Endothelial cell of umbilical vein (primary cell): ENCODE measurements around the gene RPS21. TPM values are rescaled to one million over a fixed set of nuclear protein-coding genes. Genes with fewer than 3 reads are reported as not detected.

Source experiments
- BruUV-seq: library from RNA; stranded (reverse); fragments of 400-500 nt; replicated peaks from 2 replicates; lab custom pipeline; 2021; lab: Mats Ljungman, UMichigan
- CTCF ChIA-PET: fragments of 300-600, 350-600 bp; sonication (Branson Sonifier 250); formaldehyde crosslinking; loops from one replicate; lab custom pipeline; 2021; ENCODE audit warnings: antibody characterized with exemption, inconsistent platforms; lab: Charles Lee
- POLR2A ChIA-PET: fragments of 300-600, 350-600 bp; sonication (Branson Sonifier 250); formaldehyde crosslinking; loops from one replicate; lab custom pipeline; 2021; ENCODE audit warnings: antibody characterized with exemption, inconsistent platforms; lab: Charles Lee
- DNase-seq: peaks from one replicate; pipeline ENCODE4 v3.0.0-alpha.2; 2011; ENCODE audit warnings: low read depth, low spot score
- FAIRE-seq: peaks from 2 replicates; lab custom pipeline; 2011; peaks lifted over from hg19 to GRCh38; lab: Jason Lieb, UNC
- H2AFZ ChIP-seq: 2 replicates; pipeline ENCODE4 v1.6.0; 2012; ENCODE audit warnings: low read depth, low read length, control low read depth, inconsistent platforms
- H3K27ac ChIP-seq: 2 replicates; pipeline ENCODE4 v1.5.1; 2011; ENCODE audit warnings: low read depth, mild to moderate bottlenecking, control low read depth, low read length, moderate library complexity; ENCODE audit not compliant: insufficient read depth
- H3K27me3 ChIP-seq, 2 experiments: 2 replicates each; pipeline versions ENCODE4 v1.6.0 to v1.6.1; 2011; ENCODE audit warnings: low read length in 2 of 2, mixed read lengths in 1 of 2; ENCODE audit not compliant: control insufficient read depth in 2 of 2, insufficient read depth in 2 of 2
- H3K36me3 ChIP-seq, 2 experiments: 2 replicates in 1 of 2; 3 replicates in 1 of 2; pipeline ENCODE4 v1.5.1; 2011; ENCODE audit warnings: low read length in 2 of 2, mild to moderate bottlenecking in 1 of 2, moderate library complexity in 1 of 2; ENCODE audit not compliant: control insufficient read depth in 2 of 2, insufficient read depth in 2 of 2; ENCODE audit errors: extremely low read depth in 1 of 2
- H3K4me1 ChIP-seq: 3 replicates; pipeline ENCODE4 v1.5.1; 2011; ENCODE audit warnings: mild to moderate bottlenecking, low read length; ENCODE audit not compliant: control insufficient read depth, insufficient read depth; ENCODE audit errors: extremely low read depth
- H3K4me2 ChIP-seq: 2 replicates; pipeline ENCODE4 v1.6.1; 2011; ENCODE audit warnings: low read length, control low read depth, mixed read lengths; ENCODE audit not compliant: insufficient read depth
- H3K4me3 ChIP-seq, 3 experiments: fragments of 200-600 bp in 1 of 3; sonication (generic), shearing (Covaris generic) in 1 of 3; replicated peaks in 1 of 3; 2 replicates each; pipeline ENCODE4 v1.5.1; 2011 to 2016; ENCODE audit warnings: control low read depth in 3 of 3, low read length in 3 of 3, mild to moderate bottlenecking in 2 of 3, inconsistent platforms in 1 of 3, low read depth in 1 of 3, moderate library complexity in 1 of 3; ENCODE audit not compliant: insufficient read depth in 1 of 3
- H3K79me2 ChIP-seq: 2 replicates; pipeline ENCODE4 v1.6.0; 2012; ENCODE audit warnings: low read length, inconsistent platforms; ENCODE audit not compliant: control insufficient read depth, insufficient read depth
- H3K9ac ChIP-seq: replicated peaks from 2 replicates; pipeline ENCODE3; 2011; ENCODE audit warnings: low read length, control low read depth; ENCODE audit not compliant: insufficient read depth; ENCODE audit errors: extremely low read depth
- H3K9me1 ChIP-seq: replicated peaks from 3 replicates; pipeline ENCODE4 v1.6.0; 2011; ENCODE audit warnings: mild to moderate bottlenecking, low read length; ENCODE audit not compliant: control insufficient read depth, insufficient read depth; ENCODE audit errors: extremely low read depth
- H3K9me3 ChIP-seq: replicated peaks from 2 replicates; pipeline ENCODE4 v1.5.1; 2012; ENCODE audit warnings: low read length, inconsistent platforms; ENCODE audit not compliant: control insufficient read depth, insufficient read depth
- H4K20me1 ChIP-seq: replicated peaks from 2 replicates; pipeline ENCODE3; 2011; ENCODE audit warnings: mild to moderate bottlenecking, low read length; ENCODE audit not compliant: control insufficient read depth, insufficient read depth; ENCODE audit errors: extremely low read depth
- CTCF ChIP-seq, 2 donors: IDR thresholded peaks; 1 replicate in 1 of 2; 2 replicates in 1 of 2; pipeline ENCODE4 v1.5.1; 2011; ENCODE audit warnings: low read length in 2 of 2, mild to moderate bottlenecking in 2 of 2, moderate library complexity in 2 of 2, control low read depth in 1 of 2, inconsistent platforms in 1 of 2, low read depth in 1 of 2; ENCODE audit not compliant: insufficient read depth in 1 of 2; ENCODE audit errors: extremely low read depth in 1 of 2
- EZH2 ChIP-seq: IDR thresholded peaks from 2 replicates; pipeline ENCODE4 v1.6.1; 2012; ENCODE audit warnings: borderline replicate concordance, low read depth, mild to moderate bottlenecking, moderate library complexity, low read length, inconsistent platforms; ENCODE audit not compliant: severe bottlenecking
- FOS ChIP-seq: IDR thresholded peaks from 2 replicates; pipeline ENCODE4 v1.6.1; 2011; ENCODE audit warnings: mild to moderate bottlenecking, low read length, moderate library complexity, borderline replicate concordance; ENCODE audit not compliant: insufficient read depth
- GATA2 ChIP-seq: IDR thresholded peaks from 2 replicates; pipeline ENCODE4 v1.7.0; 2011; ENCODE audit warnings: low read depth, mild to moderate bottlenecking, moderate library complexity, mixed read lengths, low read length; ENCODE audit not compliant: insufficient read length, insufficient read depth
- JUN ChIP-seq: IDR thresholded peaks from 2 replicates; pipeline ENCODE4 v1.6.1; 2011; ENCODE audit warnings: borderline replicate concordance, low read depth; ENCODE audit not compliant: insufficient read length, insufficient read depth
- MAX ChIP-seq: IDR thresholded peaks from 2 replicates; pipeline ENCODE4 v1.6.1; 2011; ENCODE audit not compliant: insufficient read depth, insufficient read length
- MYC ChIP-seq: IDR thresholded peaks from one replicate; pipeline ENCODE4 v1.6.1; 2011; ENCODE audit warnings: mild to moderate bottlenecking, low read depth, low read length
- POLR2A ChIP-seq: IDR thresholded peaks from 2 replicates; pipeline ENCODE4 v1.6.1; 2012; ENCODE audit warnings: low read depth, mild to moderate bottlenecking, control low read depth, low read length
- POLR2AphosphoS5 ChIP-seq: IDR thresholded peaks from 2 replicates; pipeline ENCODE4 v1.6.1; 2012; ENCODE audit warnings: low read depth, mild to moderate bottlenecking, control low read depth, low read length, moderate library complexity; ENCODE audit not compliant: insufficient read depth
- dilution Hi-C: fragments of 300-500 bp; cut with MboI; formaldehyde crosslinking; loops from one replicate; pipeline ENCODE4 v1.15.0; 2019; ENCODE audit warnings: low sequenced_read_pairs; ENCODE audit not compliant: extremely low pct_ligation_motif_present
- intact Hi-C: fragments of 100-400 bp; cut with micrococcal nuclease; formaldehyde crosslinking; loops from one replicate; pipeline ENCODE4 v1.10.0; 2022
- polyA plus RNA-seq, 4 experiments: library from polyadenylated mRNA; depleted of rRNA in 3 of 4; stranded (reverse) in 3 of 4; unstranded in 1 of 4; fragments of >200 nt; gene quantifications; 2 replicates each; pipeline versions ENCODE4 v1.2.1 to v1.2.3, GENCODE V29; 2011 to 2012; ENCODE audit warnings: missing spikeins in 1 of 4
- total RNA-seq: library from RNA; stranded (reverse); gene quantifications from 2 replicates; pipeline ENCODE4 v1.2.3, GENCODE V29; 2021

The RPS21 gene
- total and polyA plus RNA-seq, 2 donors (not counting 3 experiments of a cell fraction or from before 2014, with no cell fraction given): 1,644 to 7,710 TPM

- CTCF ChIA-PET: interaction anchor here (0.6 to 2.9 kb wide), 17 partner anchors 8 to 591 kb away, joined by 3 to 32 read pairs (median 4); partner anchors contain the start of gene RBBP8NL
- Histone ChIP-seq H3K36me3 (no peaks in the 10 kb centered on the region), H3K9me1 (no peaks in the 10 kb centered on the region), H3K27ac (no peak overlapping the region), H3K9me3 (no peaks in the 10 kb centered on the region), H4K20me1 (no peaks in the 10 kb centered on the region), H3K27me3 (no peaks in the 10 kb centered on the region), H3K4me1 (peaks cover 11% of the 10 kb centered on the region), H3K4me2 (no peak overlapping the region), H3K9ac (no peak overlapping the region), H2AFZ (no peak overlapping the region), H3K4me3 (no peak overlapping the region), H3K79me2 (peaks cover 7% of the 10 kb centered on the region)
- no peak for DNase-seq
- BruUV-seq: no TSS peak
- dilution Hi-C loops (no loop called here), intact Hi-C loops (no loop called here)
- TF ChIP-seq FOS: no peak
- TF ChIP-seq EZH2: no peak
- TF ChIP-seq MAX: no peak
- no peak for TF ChIP-seq GATA2
- TF ChIP-seq MYC: no peak
- no peak for TF ChIP-seq CTCF (IDR thresholded peaks at IDR 0.05; ENCODE audit: extremely low read depth in 1 of 2, insufficient read depth in 1 of 2, low read depth in 1 of 2, low read length in 2 of 2)
- TF ChIP-seq POLR2A: no peak
- TF ChIP-seq JUN: no peak
- no peak for TF ChIP-seq POLR2AphosphoS5
- no peak for FAIRE-seq
- POLR2A ChIA-PET: no interaction called here
Measured at GRCh38 chr20:62410746-62411478, 24.0 kb downstream of the RPS21 start.
